Spinal cord (tissue), 10 donors: ENCODE measurements around the gene ZNF99. TPM values are rescaled to one million over a fixed set of nuclear protein-coding genes. Genes with fewer than 3 reads are reported as not detected.
A peak's percentile ranks its signal among the peaks of the same experiment; 100 is the strongest.
"Not testable (repeated sequence)": the region's sequence is repeated elsewhere in the genome, so short reads cannot be mapped to it uniquely, and the experiment has no call there.

Experiments used
- DNase-seq, 6 donors: peaks; one replicate each; pipeline versions ENCODE4 v3.0.0 to v3.0.0-alpha.2; 2013 to 2015; ENCODE audit warnings: low spot score in 6 of 6, low read depth in 4 of 6
- H3K27ac ChIP-seq: one replicate; pipeline ENCODE4 v1.5.1; 2013; ENCODE audit warnings: low read depth, low read length, control low read depth
- H3K27me3 ChIP-seq: one replicate; pipeline ENCODE4 v1.6.1; 2013; ENCODE audit warnings: low read length; ENCODE audit not compliant: control insufficient read depth, insufficient read depth
- H3K36me3 ChIP-seq: one replicate; pipeline ENCODE4 v1.6.1; 2013; ENCODE audit warnings: low read length; ENCODE audit not compliant: control insufficient read depth, insufficient read depth
- H3K4me1 ChIP-seq: one replicate; pipeline ENCODE4 v1.6.1; 2013; ENCODE audit warnings: low read length; ENCODE audit not compliant: control insufficient read depth, insufficient read depth
- H3K4me3 ChIP-seq: one replicate; pipeline ENCODE4 v1.5.1; 2013; ENCODE audit warnings: low read depth, low read length, control low read depth
- H3K9me3 ChIP-seq: one replicate; pipeline ENCODE4 v1.6.1; 2013; ENCODE audit warnings: low read length; ENCODE audit not compliant: control insufficient read depth, insufficient read depth
- WGBS: methylation state at CpG from one replicate; pipeline ENCODE4 v1.1.5; 2013; ENCODE audit warnings: missing lambda C conversion rate; ENCODE audit not compliant: insufficient coverage; 5-methylcytosine and 5-hydroxymethylcytosine counted together
- long read RNA-seq, 4 donors: transcript quantifications; one replicate each; lab custom pipeline, GENCODE V29; 2026
- polyA plus RNA-seq, 2 donors: library from polyadenylated mRNA; unstranded; fragments of 120-200 nt; gene quantifications; one replicate each; pipeline ENCODE4 v1.2.1, GENCODE V29; 2013; ENCODE audit not compliant: insufficient read length in 2 of 2
- total RNA-seq, 2 donors: library from RNA; depleted of rRNA in 1 of 2; stranded (reverse); fragments of 120-200 nt in 1 of 2; fragments of >200 nt in 1 of 2; gene quantifications; one replicate each; pipeline versions ENCODE4 v1.2.3 to v1.2.4, GENCODE V29; 2013 to 2014
- donor health status: healthy.

The ZNF99 gene
- total RNA-seq (under 1 TPM; 0.50 to 0.72 TPM), polyA plus RNA-seq (under 1 TPM; 0.26 to 0.33 TPM)
- long read RNA-seq, donor 1 = 0 reads
- long read RNA-seq, donor 2 = 0 reads
- long read RNA-seq, donor 3 = 0 reads
- long read RNA-seq, donor 4 = 0 reads

GRCh38 chr19:22783651-22784410 lies at the start of gene ZNF99:
TSS of gene ZNF99 (minus strand) at chr19:22784151. CDS start at chr19:22784016, 135 bp downstream.
- H3K4me1 ChIP-seq = no peaks in the 10 kb centered on the region
- H3K4me3 ChIP-seq = peak within 1 kb of the TSS; percentile 21
- no peaks in the 10 kb centered on the region for H3K27me3 ChIP-seq
- DNase-seq = peak; percentile 5 to 90 (median 26)
- H3K36me3 ChIP-seq = no peaks in the 10 kb centered on the region
- WGBS = 5% methylated on average over 35 of the region's 36 CpGs
- H3K27ac ChIP-seq = no peak within 1 kb of the TSS
- H3K9me3 ChIP-seq = no peaks in the 10 kb centered on the region

GRCh38 chr19:22832031-22832762 lies 48.2 kb upstream of the ZNF99 start, which contains the start of gene ZNF723:
TSS of gene ZNF723 (plus strand) at chr19:22832291. CDS start at chr19:22832380, 89 bp downstream.
- no peak within 1 kb of the TSS for H3K4me3 ChIP-seq
- no peak for DNase-seq
- 16% methylated on average over 30 of the region's 31 CpGs for WGBS
- no peak within 1 kb of the TSS for H3K27ac ChIP-seq
- H3K9me3 ChIP-seq = peaks cover 8% of the 10 kb centered on the region
- no peaks in the 10 kb centered on the region for H3K27me3 ChIP-seq
- H3K36me3 ChIP-seq = no peaks in the 10 kb centered on the region
- no peaks in the 10 kb centered on the region for H3K4me1 ChIP-seq

- H3K4me1 ChIP-seq = no peaks in the 10 kb centered on the region
- H3K27me3 ChIP-seq = no peaks in the 10 kb centered on the region
- WGBS = 89% methylated on average over 6 of the region's 11 CpGs
- H3K4me3 ChIP-seq = no peak overlapping the region
- peaks cover 8% of the 10 kb centered on the region for H3K9me3 ChIP-seq
- DNase-seq = no peak
- H3K27ac ChIP-seq = no peak overlapping the region
- H3K36me3 ChIP-seq = no peaks in the 10 kb centered on the region
Observed at GRCh38 chr19:22831211-22831610, 47.3 kb upstream of the ZNF99 start.

GRCh38 chr19:22814124-22814523 lies 30.2 kb upstream of the ZNF99 start:
- Histone ChIP-seq H3K9me3 (peaks cover 9% of the 10 kb centered on the region), H3K4me3 (no peak overlapping the region), H3K27ac (no peak overlapping the region), H3K4me1 (no peaks in the 10 kb centered on the region), H3K36me3 (no peaks in the 10 kb centered on the region), H3K27me3 (no peaks in the 10 kb centered on the region)
- WGBS = 80% methylated on average over 1 of the region's 2 CpGs
- no peak for DNase-seq

- DNase-seq = no peak
- no peak overlapping the region for H3K27ac ChIP-seq
- no peaks in the 10 kb centered on the region for H3K36me3 ChIP-seq
- H3K9me3 ChIP-seq = no peaks in the 10 kb centered on the region
- H3K27me3 ChIP-seq = peaks cover 2% of the 10 kb centered on the region
- H3K4me1 ChIP-seq = no peaks in the 10 kb centered on the region
- no peak overlapping the region for H3K4me3 ChIP-seq
- 4% methylated on average over 72 of the region's 72 CpGs for WGBS
Observed at GRCh38 chr19:22807061-22807835, 23.3 kb upstream of the ZNF99 start.

DNA sequence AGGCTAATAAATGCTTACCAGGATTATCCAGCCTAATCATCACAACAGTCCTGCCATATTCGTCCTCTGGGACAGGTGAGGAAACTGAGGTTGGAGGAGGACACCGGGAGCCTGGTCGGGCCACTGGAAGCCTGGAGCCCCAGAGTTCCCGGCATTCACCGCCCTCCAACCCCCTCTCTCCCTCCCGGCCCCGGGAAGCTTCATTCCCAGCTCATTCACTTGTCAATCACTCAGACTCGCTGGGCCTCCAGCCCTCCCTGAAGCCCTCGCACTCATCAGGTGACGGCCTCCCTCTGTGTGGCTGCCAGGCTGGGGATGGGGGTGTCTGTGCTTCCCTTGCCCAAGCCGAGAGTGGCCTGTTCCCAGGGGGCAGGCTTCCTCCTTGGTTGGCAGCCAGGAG lies 22.5 kb upstream of the ZNF99 start:
- no peaks in the 10 kb centered on the region for H3K36me3 ChIP-seq
- H3K4me3 ChIP-seq = no peak overlapping the region
- DNase-seq = no peak
- no peak overlapping the region for H3K27ac ChIP-seq
- H3K27me3 ChIP-seq = peaks cover 2% of the 10 kb centered on the region
- no peaks in the 10 kb centered on the region for H3K4me1 ChIP-seq
- 23% methylated on average over 4 of the region's 11 CpGs for WGBS
- H3K9me3 ChIP-seq = no peaks in the 10 kb centered on the region

- H3K27ac ChIP-seq = no peak overlapping the region
- H3K36me3 ChIP-seq = no peaks in the 10 kb centered on the region
- H3K9me3 ChIP-seq = no peaks in the 10 kb centered on the region
- no peak overlapping the region for H3K4me3 ChIP-seq
- 56% methylated on average over 2 of the region's 5 CpGs for WGBS
- no peaks in the 10 kb centered on the region for H3K4me1 ChIP-seq
- no peaks in the 10 kb centered on the region for H3K27me3 ChIP-seq
- DNase-seq = no peak
Observed at GRCh38 chr19:22797040-22797439, 13.1 kb upstream of the ZNF99 start.

GRCh38 chr19:22792863-22793262 lies 8.9 kb upstream of the ZNF99 start:
- H3K36me3 ChIP-seq, H3K27ac ChIP-seq, DNase-seq, H3K4me3 ChIP-seq, H3K4me1 ChIP-seq, H3K27me3 ChIP-seq, H3K9me3 ChIP-seq: not testable (repeated sequence)
- no CpG with 5 or more reads among the region's 4 CpGs for WGBS

GRCh38 chr19:22735911-22736645 lies 47.9 kb downstream of the ZNF99 start:
- Histone ChIP-seq H3K4me3 (no peak overlapping the region), H3K27ac (no peak overlapping the region), H3K27me3 (no peaks in the 10 kb centered on the region), H3K36me3 (no peaks in the 10 kb centered on the region), H3K4me1 (no peaks in the 10 kb centered on the region), H3K9me3 (peaks cover 6% of the 10 kb centered on the region)
- 75% methylated on average over 3 of the region's 4 CpGs for WGBS
- DNase-seq = peak in 1 of 6 donors; percentile 0
